ENCODE data around the gene AOPEP. TPM values are rescaled to one million over a fixed set of nuclear protein-coding genes. Genes with fewer than 3 reads are reported as not detected.

AOPEP gene
- polyA plus RNA-seq, 1 of the 3 experiments (the other 2 are of a cell fraction): 54.6 TPM

DNA sequence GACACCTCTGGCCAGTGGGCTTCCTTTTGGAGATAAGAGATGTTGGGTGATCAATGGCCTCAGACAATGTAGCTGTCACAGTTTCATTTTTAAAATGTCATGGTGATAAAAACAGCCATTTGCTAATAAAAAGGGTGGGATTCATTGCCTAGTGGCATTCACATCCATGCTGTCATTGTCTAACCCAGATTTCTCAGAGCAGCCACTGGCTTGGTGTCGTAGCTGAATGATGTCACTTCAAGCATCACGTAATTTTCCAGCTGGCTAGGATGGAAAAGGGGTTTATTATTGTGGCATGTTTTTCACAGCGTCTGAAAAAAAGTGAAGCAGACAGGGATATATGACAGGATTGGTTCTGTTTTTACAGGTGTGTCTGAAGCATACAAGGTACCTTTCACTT is 184.7 kb downstream of the AOPEP start (continued):
- TF ChIP-seq, protein P1, sequence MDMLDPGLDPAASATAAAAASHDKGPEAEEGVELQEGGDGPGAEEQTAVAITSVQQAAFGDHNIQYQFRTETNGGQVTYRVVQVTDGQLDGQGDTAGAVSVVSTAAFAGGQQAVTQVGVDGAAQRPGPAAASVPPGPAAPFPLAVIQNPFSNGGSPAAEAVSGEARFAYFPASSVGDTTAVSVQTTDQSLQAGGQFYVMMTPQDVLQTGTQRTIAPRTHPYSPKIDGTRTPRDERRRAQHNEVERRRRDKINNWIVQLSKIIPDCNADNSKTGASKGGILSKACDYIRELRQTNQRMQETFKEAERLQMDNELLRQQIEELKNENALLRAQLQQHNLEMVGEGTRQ (IDR thresholded peaks at IDR 0.05; ENCODE audit: borderline replicate concordance, low read depth, low read length): no peak
- TF ChIP-seq, protein P2, sequence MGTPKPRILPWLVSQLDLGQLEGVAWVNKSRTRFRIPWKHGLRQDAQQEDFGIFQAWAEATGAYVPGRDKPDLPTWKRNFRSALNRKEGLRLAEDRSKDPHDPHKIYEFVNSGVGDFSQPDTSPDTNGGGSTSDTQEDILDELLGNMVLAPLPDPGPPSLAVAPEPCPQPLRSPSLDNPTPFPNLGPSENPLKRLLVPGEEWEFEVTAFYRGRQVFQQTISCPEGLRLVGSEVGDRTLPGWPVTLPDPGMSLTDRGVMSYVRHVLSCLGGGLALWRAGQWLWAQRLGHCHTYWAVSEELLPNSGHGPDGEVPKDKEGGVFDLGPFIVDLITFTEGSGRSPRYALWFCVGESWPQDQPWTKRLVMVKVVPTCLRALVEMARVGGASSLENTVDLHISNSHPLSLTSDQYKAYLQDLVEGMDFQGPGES (IDR thresholded peaks at IDR 0.05; ENCODE audit: low read depth, low read length): no peak
- TF ChIP-seq JUND (IDR thresholded peaks at IDR 0.05) (no peak), RXRA (IDR thresholded peaks at IDR 0.05; ENCODE audit: borderline replicate concordance, low read depth) (no peak), CHD2 (IDR thresholded peaks at IDR 0.05; ENCODE audit: low read length, partially characterized antibody) (no peak), FOSL2 (IDR thresholded peaks at IDR 0.05; ENCODE audit: borderline replicate concordance, low read depth) (no peak), GATA2 (CRISPR knock-in tag; IDR thresholded peaks at IDR 0.05) (no peak), RCOR1 (IDR thresholded peaks at IDR 0.05; ENCODE audit: low read length) (no peak), NFIC (IDR thresholded peaks at IDR 0.05; ENCODE audit: borderline replicate concordance) (no peak), REST (IDR thresholded peaks at IDR 0.05; ENCODE audit: low read depth, low read length) (no peak), ELF1 (IDR thresholded peaks at IDR 0.05) (no peak)
- TF ChIP-seq, protein P3, sequence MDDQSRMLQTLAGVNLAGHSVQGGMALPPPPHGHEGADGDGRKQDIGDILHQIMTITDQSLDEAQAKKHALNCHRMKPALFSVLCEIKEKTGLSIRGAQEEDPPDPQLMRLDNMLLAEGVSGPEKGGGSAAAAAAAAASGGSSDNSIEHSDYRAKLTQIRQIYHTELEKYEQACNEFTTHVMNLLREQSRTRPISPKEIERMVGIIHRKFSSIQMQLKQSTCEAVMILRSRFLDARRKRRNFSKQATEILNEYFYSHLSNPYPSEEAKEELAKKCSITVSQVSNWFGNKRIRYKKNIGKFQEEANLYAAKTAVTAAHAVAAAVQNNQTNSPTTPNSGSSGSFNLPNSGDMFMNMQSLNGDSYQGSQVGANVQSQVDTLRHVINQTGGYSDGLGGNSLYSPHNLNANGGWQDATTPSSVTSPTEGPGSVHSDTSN (IDR thresholded peaks at IDR 0.05): no peak

- Histone ChIP-seq H4K20me1 (ENCODE audit: insufficient read depth) (no peaks in the 10 kb centered on the region), H3K79me2 (ENCODE audit: insufficient read depth) (no peaks in the 10 kb centered on the region; the same call in 1 of the 2 replicates), H3K4me2 (no peak overlapping the region), H3K27me3 (ENCODE audit: insufficient read depth) (no peaks in the 10 kb centered on the region), H3K4me1 (ENCODE audit: control insufficient read depth in 1 of 2, insufficient read depth in 2 of 2, low read depth in 1 of 2, low read length in 1 of 2) (peaks cover 33 to 80% of the 10 kb centered on the region in 2 experiments), H3F3A (replicated peaks; ENCODE audit: insufficient read depth) (peaks cover 29% of the 10 kb centered on the region), H3K9ac (no peak overlapping the region), H3K4me3 (ENCODE audit: low read depth in 2 of 2, low read length in 1 of 2) (no peak overlapping the region), H3K27ac (ENCODE audit: low read depth in 2 of 2, low read length in 1 of 2) (peak overlapping the region; percentile 80 to 96), H3K9me3 (no peaks in the 10 kb centered on the region), H3K9me2 (no peaks in the 10 kb centered on the region), H3K36me3 (replicated peaks in 1 of 2; ENCODE audit: control insufficient read depth in 1 of 2, insufficient read depth in 2 of 2, low read length in 1 of 2) (no peaks in the 10 kb centered on the region), H2AFZ (ENCODE audit: low read depth) (no peak overlapping the region)
- WGBS (ENCODE audit: low lambda C conversion rate): 92% methylated on average over 10 of the region's 11 CpGs
- DNase-seq: no peak
- ChIA-PET POLR2A (interaction anchor here (1.4 kb wide), 1 partner anchor 92 kb away, joined by 4 read pairs; no protein-coding TSS in a partner anchor), CTCF (interaction anchor here (0.6 to 2.6 kb wide), 3 partner anchors 129 to 217 kb away, joined by 3 to 9 read pairs (median 3); no protein-coding TSS in a partner anchor)
- TF ChIP-seq, protein P1 (IDR thresholded peaks at IDR 0.05; ENCODE audit: borderline replicate concordance, low read depth, low read length): no peak
- TF ChIP-seq POLR2AphosphoS5 (IDR thresholded peaks at IDR 0.05; ENCODE audit: low read depth, low read length) (no peak), GATA2 (CRISPR knock-in tag; IDR thresholded peaks at IDR 0.05) (no peak), JUND (IDR thresholded peaks at IDR 0.05) (no peak), FOXM1 (IDR thresholded peaks at IDR 0.05; ENCODE audit: low read depth) (no peak), RCOR1 (IDR thresholded peaks at IDR 0.05; ENCODE audit: low read length) (no peak), NRF1 (IDR thresholded peaks at IDR 0.05; ENCODE audit: low read depth, low read length) (no peak)
- TF ChIP-seq, protein P3 (IDR thresholded peaks at IDR 0.05): no peak
- TF ChIP-seq, protein P4, sequence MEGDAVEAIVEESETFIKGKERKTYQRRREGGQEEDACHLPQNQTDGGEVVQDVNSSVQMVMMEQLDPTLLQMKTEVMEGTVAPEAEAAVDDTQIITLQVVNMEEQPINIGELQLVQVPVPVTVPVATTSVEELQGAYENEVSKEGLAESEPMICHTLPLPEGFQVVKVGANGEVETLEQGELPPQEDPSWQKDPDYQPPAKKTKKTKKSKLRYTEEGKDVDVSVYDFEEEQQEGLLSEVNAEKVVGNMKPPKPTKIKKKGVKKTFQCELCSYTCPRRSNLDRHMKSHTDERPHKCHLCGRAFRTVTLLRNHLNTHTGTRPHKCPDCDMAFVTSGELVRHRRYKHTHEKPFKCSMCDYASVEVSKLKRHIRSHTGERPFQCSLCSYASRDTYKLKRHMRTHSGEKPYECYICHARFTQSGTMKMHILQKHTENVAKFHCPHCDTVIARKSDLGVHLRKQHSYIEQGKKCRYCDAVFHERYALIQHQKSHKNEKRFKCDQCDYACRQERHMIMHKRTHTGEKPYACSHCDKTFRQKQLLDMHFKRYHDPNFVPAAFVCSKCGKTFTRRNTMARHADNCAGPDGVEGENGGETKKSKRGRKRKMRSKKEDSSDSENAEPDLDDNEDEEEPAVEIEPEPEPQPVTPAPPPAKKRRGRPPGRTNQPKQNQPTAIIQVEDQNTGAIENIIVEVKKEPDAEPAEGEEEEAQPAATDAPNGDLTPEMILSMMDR (IDR thresholded peaks at IDR 0.05): no peak
These were observed 185.6 kb downstream of the AOPEP start for GRCh38 chr9:94911986-94912635.
